GM18951 (cell line): ENCODE measurements around the gene NOS1AP.

ENCODE experiments used
- POLR2A ChIP-seq: IDR thresholded peaks from 4 replicates; pipeline ENCODE4 v1.6.1; 2011; ENCODE audit warnings: mild to moderate bottlenecking; ENCODE audit not compliant: insufficient read length, insufficient read depth; ENCODE audit errors: extremely low read depth
- in situ Hi-C: fragments of 300-500 bp; cut with MboI; formaldehyde crosslinking; loops from one replicate; pipeline ENCODE4 v1.12.0; 2022; ENCODE audit warnings: low sequenced_read_pairs, mixed read lengths, inconsistent platforms; ENCODE audit not compliant: unreplicated experiment

NOS1AP gene

DNA sequence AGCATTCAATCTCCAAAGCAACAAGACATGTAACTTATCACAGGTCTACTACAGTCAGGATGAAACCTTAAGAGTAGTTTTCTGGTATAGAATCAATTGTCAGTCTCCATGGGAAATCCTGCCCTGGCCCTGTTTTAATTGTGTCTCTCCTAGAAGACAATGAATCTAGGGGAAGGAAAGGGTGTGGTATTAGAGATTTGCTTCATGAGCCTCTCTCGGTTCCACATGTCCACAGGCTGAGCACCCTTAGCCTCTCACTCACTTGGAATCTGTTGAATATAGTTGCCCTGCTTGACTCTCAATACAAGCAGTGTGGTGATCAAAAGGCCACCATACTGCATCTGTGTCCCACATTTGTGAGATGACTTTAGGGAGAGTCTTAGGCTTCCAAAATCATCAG is 289.4 kb downstream of the NOS1AP start:
- no peak for TF ChIP-seq POLR2A
- in situ Hi-C loops, result no loop called here

DNA sequence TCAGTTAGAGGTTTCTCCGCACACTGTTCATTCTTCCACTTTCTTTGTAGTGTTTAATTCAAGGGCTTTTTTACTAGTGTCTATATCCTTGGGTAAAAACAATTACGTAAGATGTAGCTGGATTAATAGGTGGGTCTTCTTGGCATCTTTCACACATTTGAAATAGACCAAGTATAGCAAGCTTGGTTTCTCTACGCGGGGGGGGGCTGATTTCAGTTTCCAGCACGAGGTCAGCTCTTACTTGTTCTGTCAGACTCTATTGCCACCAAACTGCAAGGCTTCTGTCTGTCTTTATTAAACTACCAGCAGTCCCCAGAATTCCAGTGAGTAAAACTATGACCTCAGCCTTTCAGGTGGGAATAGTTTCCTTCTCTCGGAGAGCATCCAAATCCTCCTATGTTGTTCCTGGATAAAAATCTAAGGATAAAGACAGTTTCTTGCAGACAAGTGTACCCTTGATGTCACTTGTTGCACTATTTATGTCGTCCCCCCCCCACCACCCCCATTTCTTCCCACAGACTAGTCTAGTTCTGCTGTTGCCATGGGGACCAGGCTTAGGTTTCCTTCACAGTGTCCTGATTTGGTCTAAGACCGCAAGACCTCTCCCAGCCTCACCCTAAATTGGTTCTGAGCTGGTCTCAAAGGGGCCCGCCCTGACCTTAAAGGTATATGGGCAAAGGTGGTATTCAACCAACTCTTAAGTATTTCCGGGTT is 290.2 kb downstream of the NOS1AP start:
- in situ Hi-C loops, result no loop called here
- TF ChIP-seq POLR2A, result no peak

DNA sequence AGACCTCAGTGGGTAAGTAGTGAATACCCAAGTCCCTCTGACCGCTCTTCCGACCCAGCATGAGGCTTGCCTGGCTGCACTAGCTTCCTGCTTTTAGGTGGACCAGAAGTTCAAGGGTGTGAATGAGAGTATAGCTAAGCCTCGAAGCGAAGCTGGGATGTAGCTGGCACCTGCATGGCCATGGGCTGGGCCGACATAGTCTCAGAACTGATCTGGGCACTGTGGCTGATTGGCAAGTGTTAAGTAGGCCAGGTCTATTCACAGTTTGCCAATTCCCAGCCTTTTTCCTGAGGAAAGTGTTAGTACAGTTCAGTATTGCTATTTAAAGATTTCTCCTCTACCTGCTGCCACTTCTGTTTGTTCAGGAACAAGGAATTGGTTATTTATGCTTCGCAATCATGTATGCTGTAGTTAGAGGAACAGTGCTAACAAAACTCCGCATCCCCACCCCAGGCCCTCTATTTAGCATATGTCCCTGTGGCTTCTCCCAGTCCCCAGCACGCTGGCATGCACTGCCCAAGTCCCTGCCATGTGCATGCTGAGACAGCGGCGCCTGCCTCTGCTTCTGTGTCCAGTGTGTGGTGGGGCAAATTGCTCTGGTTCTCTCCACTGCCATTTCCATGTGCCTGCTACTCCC is 290.9 kb downstream of the NOS1AP start:
- no peak for TF ChIP-seq POLR2A
- in situ Hi-C loops, result no loop called here

DNA sequence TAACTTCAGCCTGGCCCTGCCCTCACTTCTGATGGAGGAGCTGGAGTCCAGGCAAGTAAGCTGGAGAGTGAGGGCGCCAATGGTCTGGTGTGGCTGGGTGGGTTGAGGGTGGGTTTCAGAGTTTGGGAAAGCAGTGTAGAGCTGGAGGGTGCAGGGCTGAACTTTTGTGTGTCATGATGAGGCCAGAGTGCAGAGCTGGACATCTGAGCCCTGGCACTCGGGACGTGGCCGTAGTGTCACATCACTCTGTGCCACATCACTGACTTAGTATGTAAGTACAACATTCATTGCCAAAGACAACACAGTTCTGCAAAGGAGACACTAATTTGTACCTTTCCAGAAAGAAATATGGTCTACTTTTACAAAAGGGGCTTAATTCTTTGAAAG is 291.4 kb downstream of the NOS1AP start:
- in situ Hi-C loops, result no loop called here
- TF ChIP-seq POLR2A, result no peak

DNA sequence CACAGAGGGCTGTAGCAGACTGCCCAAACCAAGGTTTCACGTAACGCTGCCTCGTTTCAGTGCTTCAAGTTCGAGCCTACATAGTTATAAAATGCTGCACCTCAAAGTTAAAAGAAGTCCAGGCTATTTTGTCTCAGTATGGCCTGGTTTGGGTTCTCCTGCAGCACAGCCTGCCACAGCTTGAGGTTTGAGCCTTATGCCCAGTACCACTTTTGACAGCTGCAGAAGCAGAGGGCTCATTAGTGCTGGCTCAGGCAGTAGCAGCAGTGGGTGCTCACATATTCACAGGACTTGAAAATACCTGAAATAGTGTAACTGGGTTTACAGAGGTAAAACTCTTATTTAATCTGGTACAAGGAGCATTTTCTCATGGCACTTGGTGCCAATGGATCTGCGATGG is 291.9 kb downstream of the NOS1AP start:
- no peak for TF ChIP-seq POLR2A
- in situ Hi-C loops, result no loop called here

DNA sequence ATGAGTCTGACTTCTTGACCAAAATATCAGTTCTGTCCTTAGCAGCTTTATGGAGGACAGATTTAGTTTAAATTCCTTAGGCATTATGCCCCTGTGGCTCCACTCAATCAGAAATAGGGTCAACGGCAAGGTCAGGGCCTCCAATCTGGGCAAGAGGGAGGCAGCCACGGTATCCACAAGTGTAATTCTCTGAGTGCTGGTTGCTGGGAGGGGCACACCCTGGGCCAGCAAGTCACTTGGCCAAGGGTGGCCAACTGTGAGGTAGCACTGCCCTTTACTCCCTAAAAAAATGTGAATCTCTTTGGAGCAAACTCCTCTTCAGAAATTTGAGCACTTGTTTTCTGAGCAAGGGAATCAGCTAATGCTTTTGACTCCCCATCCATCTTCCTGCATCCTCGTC is 294.3 kb downstream of the NOS1AP start:
- in situ Hi-C loops, result no loop called here
- no peak for TF ChIP-seq POLR2A

DNA sequence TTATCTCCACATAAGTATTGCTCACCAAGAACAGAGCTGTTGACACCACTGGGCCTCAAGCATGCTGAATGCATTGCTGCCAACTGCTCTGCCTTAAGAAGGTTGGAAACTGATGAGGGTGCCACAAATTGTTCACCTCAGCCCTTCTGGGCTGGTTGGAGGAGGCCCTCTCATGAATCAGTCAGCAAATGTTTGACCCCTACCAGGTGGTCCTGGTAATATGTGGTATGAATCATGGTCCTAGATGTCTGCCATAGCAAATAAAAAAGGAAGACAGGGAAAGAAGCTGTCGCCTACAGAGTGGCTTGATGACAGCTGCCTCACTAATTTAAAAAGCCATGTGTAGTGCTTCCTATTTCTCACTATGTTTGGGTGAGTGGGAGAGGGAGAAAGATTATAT is 295.0 kb downstream of the NOS1AP start:
- in situ Hi-C loops, result no loop called here
- TF ChIP-seq POLR2A, result no peak

DNA sequence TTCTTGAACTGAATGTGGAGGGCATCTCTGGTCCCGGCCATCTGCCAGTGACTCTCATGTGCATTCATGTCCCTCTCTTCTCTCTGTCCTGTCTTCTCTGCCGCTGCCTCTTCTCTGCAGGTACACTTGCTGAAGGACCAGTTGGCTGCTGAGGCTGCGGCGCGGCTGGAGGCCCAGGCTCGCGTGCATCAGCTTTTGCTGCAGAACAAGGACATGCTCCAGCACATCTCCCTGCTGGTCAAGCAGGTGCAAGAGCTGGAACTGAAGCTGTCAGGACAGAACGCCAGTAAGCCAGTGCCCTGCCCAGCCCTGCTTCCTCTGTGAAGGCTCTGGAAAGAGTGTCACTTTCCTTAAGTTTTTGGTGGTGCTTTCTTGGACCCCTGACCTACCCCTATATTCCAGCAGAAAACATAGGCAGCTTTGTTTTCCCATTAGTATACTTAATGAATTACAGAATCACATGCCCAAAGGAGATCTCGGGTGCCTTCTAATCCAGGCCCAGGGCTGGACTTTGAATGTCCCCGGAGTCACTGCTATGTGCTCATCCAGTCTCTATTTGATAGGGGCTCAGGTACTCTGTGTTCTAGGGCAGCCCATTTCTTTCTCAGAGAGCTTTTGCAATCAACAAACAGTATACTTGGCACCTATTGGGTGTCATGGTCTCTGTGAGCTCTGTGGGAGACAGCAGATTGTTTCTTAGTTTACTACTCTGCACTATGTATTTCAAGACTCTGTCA is 296.0 kb downstream of the NOS1AP start:
- in situ Hi-C loops, result no loop called here

DNA sequence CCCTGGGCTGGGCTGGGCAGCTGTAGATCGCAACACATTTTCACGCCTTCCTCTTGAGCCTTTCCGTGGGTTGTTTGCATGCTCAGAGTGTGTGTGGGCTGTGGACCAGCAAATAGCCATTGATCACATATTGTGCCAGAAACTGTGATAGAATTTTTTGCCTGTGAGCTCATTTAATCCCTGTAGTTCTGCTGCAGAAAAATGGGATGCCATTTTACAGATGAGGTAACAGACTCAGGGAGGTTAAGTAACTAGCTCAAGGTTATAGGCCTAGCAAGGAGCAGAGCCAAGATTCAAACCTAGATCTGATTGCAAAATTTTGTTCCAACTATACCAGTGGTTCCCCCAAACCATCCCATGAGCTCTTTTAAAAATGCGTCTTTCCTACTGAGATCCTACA is 296.7 kb downstream of the NOS1AP start:
- TF ChIP-seq POLR2A, result no peak
- in situ Hi-C loops, result no loop called here

More for the DNA sequence above, 296.0 kb downstream of the NOS1AP start:
- no peak for TF ChIP-seq POLR2A

DNA sequence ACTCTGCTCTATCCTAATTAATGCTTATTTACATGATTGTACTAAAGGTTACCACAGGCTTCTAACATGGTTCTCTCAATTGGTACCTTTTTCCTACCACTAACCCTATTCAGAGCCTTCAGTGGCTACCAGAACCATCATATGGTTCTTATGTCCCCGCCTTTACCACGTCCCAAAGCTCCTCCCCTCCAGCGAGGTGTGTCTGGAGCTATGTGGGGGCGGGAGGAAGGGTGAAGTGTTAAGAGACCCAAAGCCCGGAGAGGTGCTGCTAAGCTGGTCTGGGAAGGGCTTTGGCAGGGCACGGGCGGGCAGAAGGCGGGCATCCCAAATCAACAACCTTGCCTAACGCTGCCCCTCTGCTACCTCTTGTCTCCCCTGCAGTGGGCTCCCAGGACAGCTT is 297.2 kb downstream of the NOS1AP start:
- in situ Hi-C loops, result no loop called here

DNA sequence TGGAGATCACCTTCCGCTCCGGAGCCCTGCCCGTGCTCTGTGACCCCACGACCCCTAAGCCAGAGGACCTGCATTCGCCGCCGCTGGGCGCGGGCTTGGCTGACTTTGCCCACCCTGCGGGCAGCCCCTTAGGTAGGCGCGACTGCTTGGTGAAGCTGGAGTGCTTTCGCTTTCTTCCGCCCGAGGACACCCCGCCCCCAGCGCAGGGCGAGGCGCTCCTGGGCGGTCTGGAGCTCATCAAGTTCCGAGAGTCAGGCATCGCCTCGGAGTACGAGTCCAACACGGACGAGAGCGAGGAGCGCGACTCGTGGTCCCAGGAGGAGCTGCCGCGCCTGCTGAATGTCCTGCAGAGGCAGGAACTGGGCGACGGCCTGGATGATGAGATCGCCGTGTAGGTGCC is 297.6 kb downstream of the NOS1AP start:
- TF ChIP-seq POLR2A, result no peak
- in situ Hi-C loops, result no loop called here

More for the DNA sequence above, 297.2 kb downstream of the NOS1AP start:
- no peak for TF ChIP-seq POLR2A

DNA sequence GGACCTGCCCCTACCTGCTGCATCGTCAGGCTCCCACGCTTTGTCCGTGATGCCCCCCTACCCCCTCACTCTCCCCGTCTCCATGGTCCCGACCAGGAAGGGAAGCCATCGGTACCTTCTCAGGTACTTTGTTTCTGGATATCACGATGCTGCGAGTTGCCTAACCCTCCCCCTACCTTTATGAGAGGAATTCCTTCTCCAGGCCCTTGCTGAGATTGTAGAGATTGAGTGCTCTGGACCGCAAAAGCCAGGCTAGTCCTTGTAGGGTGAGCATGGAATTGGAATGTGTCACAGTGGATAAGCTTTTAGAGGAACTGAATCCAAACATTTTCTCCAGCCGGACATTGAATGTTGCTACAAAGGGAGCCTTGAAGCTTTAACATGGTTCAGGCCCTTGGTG is 298.3 kb downstream of the NOS1AP start:
- in situ Hi-C loops, result no loop called here
- TF ChIP-seq POLR2A, result no peak

DNA sequence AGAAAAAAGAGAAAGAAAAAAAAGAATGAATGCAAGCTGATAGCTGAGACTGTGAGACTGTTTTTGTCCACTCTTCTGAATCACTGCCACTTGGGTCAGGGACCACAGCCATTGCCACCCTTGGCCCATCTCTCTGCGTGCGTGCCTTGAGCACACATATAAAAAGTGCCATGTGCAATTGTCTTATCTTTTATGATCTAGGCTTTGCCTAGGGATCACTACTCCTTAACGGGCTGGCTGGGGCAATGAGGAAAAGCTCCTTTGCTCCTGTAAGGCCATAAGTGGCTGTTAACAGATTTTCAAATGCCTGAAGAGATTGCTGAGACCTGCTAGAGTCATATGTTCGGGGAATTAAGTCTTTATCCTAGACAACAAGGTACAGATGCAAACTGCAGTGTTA is 299.0 kb downstream of the NOS1AP start:
- in situ Hi-C loops, result no loop called here
- TF ChIP-seq POLR2A, result no peak

DNA sequence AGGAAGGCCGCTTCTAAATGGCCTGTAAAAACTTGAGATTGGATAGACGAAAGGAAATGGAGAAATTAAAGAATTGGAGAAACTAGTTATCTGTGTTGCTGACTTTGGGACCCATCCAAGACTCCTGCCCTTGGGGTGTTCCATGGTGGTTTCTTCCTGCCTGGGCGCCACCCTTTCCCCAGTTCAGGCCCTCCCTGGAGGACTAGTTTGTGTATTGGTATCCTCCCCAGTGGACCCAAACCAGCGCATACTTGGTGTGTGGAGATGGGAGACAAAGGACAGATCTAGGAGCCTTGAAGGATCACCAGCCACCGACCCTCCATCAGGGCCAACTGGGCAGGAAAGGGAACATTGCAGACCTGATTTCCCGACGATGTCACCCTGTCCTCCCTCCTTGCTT is 300.1 kb downstream of the NOS1AP start:
- in situ Hi-C loops, result no loop called here
- no peak for TF ChIP-seq POLR2A

DNA sequence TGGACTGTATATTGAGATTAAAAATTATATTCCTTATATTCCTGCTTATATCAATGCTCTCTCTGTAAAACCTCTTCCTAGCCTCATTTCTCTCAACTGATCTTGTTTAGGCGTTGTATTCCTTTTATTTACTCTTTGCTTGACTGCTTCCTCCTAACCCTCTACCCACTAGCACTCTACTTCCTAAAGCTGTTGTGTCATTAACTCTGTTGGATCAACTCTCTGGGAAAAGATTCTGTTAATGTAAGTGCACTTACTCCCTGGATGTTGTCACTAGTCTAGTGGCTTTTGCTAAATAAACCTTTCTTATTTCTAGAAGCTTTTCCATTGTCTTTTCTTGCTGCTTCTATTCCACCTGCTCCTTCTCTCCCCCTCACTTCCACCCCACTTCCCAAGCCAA is 300.7 kb downstream of the NOS1AP start:
- no peak for TF ChIP-seq POLR2A
- in situ Hi-C loops, result no loop called here
